ENCODE results near the gene RABEPK. TPM values are rescaled to one million over a fixed set of nuclear protein-coding genes. Genes with fewer than 3 reads are reported as not detected.
"Not testable (repeated sequence)": the region's sequence is repeated elsewhere in the genome, so short reads cannot be mapped to it uniquely, and the experiment has no call there.

RABEPK gene
- polyA plus RNA-seq, 4 donors, result 19.5 to 23.6 (median 21.2) TPM

DNA sequence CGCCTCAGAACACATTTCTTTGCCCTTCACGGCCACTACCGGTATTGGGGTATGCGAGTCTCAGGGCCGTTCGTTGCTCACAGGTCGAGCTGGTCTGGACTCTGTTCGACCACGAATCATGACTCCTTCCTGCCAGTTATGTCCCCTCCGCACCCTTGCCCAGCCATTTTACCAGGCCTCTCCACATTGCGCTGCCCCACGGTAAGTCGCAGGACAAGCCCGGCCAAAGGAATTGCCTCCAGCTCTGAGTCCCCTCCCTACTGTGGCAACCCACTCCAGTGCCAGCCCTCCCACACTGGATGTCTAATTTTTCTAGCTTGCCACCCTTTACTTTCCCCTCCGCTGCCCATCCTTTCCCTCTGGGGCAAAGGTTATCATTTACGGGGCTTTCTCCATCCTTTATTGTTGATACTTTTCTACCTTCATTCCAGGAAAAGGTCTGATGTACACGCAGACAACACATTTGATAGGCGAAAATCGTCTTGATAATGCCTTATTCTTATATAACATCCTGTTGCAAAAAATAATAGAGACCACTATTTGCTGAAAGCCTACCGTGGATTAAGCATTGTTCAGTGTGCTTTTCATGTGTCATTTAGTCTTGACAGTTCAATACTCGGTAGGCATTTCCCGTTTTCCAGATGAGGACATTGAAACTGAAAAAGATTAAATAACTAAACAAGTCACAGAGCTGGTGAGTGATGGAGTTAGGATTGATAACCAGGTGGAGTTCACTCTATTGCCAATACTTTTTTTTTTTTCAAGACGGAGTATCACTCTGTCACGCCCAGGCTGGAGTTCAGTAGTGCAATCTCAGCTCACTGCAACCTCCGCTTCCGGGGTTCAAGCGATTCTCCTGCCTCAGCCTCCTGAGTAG, 41.8 kb downstream of the RABEPK start:
- peak in 1 of 4 donors; percentile 14 for DNase-seq (ENCODE audit: low read depth in 4 of 4, low spot score in 3 of 4)

GRCh38 chr9:125243792-125244260, 43.5 kb downstream of the RABEPK start:
- no peak for DNase-seq (ENCODE audit: low read depth in 4 of 4, low spot score in 3 of 4)

DNA sequence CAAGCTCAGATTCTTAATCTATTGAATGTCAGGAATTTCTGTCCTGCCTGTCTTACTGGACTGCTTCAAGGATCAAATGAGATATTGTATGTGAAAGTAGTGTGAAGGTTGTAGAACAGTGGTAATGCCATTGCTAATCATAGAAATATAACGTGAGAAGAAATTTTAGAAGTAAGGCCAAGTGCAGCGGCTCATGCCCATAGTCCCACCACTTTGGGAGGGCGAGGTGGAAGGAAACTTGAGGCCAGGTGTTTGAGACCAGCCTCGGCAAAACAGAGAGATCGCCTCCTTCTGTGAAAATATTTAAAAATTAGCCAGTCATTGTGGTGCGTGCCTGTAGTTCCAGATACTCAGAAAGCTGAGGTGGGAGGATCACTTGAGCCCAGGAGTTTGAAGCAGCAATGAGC, 45.9 kb downstream of the RABEPK start:
- no peak for DNase-seq (ENCODE audit: low read depth in 4 of 4, low spot score in 3 of 4)

DNA sequence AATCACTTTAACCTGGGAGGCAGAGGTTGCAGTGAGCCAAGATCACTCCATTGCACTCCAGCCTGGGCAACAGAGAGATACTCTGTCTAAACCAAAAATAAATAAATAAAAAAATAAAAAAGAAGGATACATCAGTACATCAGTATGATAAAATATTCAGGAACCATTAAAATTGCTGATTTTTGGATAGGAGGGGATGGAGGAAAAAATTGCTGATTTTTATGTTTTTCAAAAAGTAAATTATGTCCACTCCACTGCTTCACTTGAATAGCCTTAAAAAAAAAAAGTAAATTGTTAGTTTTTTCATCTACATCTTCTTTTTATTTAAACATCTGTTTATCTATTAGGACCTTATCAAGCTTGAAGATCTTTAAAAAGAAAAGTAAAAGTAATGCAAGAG, 53.9 kb downstream of the RABEPK start:
- DNase-seq (ENCODE audit: low read depth in 4 of 4, low spot score in 3 of 4), result no peak

- no peak for DNase-seq (ENCODE audit: low read depth in 4 of 4, low spot score in 3 of 4)
Measured at GRCh38 chr9:125255781-125256391, 55.5 kb downstream of the RABEPK start.

DNA sequence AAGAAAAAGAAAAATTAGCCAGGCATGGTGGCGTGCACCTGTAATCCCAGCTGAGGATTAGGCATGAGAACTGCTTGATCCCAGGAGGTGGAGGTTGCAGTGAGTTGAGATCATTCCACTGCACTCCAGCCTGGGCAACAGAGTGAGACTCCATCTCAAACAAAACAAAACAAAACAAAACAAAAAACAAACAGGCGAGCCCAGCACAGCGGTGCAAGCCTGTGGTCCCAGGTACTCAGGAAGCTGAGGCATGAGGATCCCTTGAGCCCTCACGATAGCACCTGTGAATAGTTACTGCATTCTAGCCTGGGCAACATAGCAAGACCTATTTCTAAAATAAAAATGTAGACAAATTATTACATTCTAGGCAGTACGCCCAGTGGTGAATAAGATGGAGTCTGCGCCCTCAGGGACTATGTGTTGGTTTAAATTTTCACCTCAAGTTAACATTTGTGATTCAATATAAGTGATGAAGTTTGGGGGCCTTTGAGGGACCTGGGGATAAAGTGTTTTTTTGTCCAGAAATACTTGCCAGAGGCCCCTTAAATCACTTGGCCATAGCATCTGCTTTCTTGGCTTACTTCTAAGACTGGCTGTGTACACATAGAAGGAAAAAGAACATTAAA, 57.9 kb downstream of the RABEPK start:
- DNase-seq (ENCODE audit: low read depth in 4 of 4, low spot score in 3 of 4), result no peak

- no peak for DNase-seq (ENCODE audit: low read depth in 4 of 4, low spot score in 3 of 4)
Measured at GRCh38 chr9:125258832-125259534, 58.6 kb downstream of the RABEPK start.

- no peak for DNase-seq (ENCODE audit: low read depth in 4 of 4, low spot score in 3 of 4)
Measured at GRCh38 chr9:125260561-125260960, 60.2 kb downstream of the RABEPK start.

GRCh38 chr9:125261501-125262293, 61.4 kb downstream of the RABEPK start, which contains the start of gene GAPVD1:
Gene GAPVD1 (plus strand): TSS chr9:125261826. CDS start chr9:125298922, 37,096 bp downstream.
- peak; percentile 83 to 90 (median 88) for DNase-seq (ENCODE audit: low read depth in 4 of 4, low spot score in 3 of 4)

DNA sequence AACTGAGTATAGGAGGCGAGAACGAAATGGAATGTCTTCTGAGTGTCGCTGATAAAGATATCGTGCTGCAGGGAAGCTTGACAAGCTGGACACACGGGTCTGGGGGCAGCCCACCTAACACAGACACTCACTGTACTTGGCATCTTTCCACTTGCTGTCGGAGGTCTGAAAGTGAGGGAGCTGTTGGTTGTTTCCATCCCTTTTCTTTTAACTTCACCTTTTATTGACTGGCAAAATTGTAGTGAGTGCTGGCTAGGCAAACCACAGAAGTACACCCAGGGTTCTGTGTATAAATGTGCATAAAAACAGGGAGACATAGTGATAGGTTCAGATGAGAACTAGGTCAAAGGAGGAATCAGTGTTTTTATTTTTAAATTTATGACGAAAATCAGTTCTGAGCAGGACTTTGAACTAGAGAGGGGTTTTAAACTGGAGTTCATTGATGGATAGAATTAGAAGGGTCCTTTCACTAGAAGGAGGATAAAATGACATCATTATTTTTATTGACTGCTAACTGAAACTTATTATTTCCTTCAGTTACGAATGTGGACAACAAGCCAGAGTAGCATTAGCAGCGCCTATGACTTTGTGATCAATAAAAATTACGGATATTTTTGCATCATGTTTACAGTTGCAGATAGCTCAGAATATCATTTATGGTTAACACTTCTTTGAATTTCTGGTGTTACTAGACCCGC, 62.1 kb downstream of the RABEPK start:
- DNase-seq (ENCODE audit: low read depth in 4 of 4, low spot score in 3 of 4), result peak in 3 of 4 donors; percentile 17 to 31 (median 18)

- DNase-seq (ENCODE audit: low read depth in 4 of 4, low spot score in 3 of 4), result not testable (repeated sequence)
Measured at GRCh38 chr9:125264068-125264467, 63.7 kb downstream of the RABEPK start.

DNA sequence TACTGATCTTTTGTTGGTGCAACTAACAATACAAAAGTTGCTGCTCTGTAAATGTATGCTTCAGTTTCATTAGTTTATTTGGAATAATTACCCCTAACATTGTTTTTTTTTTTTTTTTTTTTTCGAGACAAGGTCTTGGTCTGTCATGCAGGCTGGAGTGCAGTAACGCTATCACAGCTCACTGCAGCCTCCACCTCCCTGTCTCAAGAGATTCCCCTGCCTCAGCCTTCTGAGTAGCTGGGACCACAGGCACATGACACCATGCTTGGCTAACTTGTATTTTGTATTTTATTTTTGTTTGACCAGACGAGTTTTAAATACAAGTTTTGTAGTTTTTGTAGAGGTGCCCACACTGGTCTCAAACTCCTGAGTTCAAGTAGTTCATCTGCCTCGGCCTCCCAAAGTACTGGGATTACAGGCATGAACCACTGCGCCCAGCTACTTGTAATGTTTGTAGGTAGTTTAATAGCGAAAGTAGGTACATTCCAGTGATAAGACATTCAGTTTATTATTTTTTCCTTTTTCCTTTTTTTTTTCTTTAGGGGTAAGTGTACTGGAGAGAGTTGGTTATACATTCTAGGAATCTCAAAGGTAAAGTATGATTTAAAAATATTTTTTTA, 68.2 kb downstream of the RABEPK start:
- no peak for DNase-seq (ENCODE audit: low read depth in 4 of 4, low spot score in 3 of 4)

- DNase-seq (ENCODE audit: low read depth in 4 of 4, low spot score in 3 of 4), result no peak
Measured at GRCh38 chr9:125269014-125269397, 68.7 kb downstream of the RABEPK start.

GRCh38 chr9:125271081-125271480, 70.7 kb downstream of the RABEPK start:
- no peak for DNase-seq (ENCODE audit: low read depth in 4 of 4, low spot score in 3 of 4)

GRCh38 chr9:125272697-125273096, 72.4 kb downstream of the RABEPK start:
- DNase-seq (ENCODE audit: low read depth in 4 of 4, low spot score in 3 of 4), result no peak

- DNase-seq (ENCODE audit: low read depth in 4 of 4, low spot score in 3 of 4), result no peak
Measured at GRCh38 chr9:125276771-125277170, 76.4 kb downstream of the RABEPK start.

DNA sequence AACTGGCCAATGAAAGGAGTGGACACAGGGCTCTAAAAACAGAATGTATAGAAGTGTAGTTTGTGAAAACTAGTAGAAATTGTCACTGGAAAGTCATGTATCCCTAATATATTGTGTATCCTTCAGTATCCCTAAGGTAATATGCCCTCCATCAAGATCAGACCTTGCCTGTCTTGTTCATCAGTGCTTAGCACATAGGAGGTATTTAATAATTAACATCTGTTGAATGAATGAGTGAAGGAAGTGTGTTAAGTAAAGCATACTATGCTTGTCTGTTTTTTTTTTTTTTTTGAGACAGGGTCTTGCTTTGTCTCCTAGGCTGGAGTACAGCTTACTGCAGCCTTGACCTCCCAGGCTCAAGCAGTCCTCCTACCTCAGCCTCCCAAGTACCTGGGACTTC, 77.1 kb downstream of the RABEPK start:
- no peak for DNase-seq (ENCODE audit: low read depth in 4 of 4, low spot score in 3 of 4)

- DNase-seq (ENCODE audit: low read depth in 4 of 4, low spot score in 3 of 4), result no peak
Measured at GRCh38 chr9:125280945-125281344, 80.6 kb downstream of the RABEPK start.
